IPS DF 19.7 (cell line): ENCODE results near the gene DBP.
"Not testable (repeated sequence)": the region's sequence is repeated elsewhere in the genome, so short reads cannot be mapped to it uniquely, and the experiment has no call there.

Source experiments
- DNase-seq: peaks from one replicate; pipeline ENCODE4 v3.0.0-alpha.2; 2013; ENCODE audit warnings: low read depth, low spot score

DBP gene, protein sequence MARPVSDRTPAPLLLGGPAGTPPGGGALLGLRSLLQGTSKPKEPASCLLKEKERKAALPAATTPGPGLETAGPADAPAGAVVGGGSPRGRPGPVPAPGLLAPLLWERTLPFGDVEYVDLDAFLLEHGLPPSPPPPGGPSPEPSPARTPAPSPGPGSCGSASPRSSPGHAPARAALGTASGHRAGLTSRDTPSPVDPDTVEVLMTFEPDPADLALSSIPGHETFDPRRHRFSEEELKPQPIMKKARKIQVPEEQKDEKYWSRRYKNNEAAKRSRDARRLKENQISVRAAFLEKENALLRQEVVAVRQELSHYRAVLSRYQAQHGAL

DNA sequence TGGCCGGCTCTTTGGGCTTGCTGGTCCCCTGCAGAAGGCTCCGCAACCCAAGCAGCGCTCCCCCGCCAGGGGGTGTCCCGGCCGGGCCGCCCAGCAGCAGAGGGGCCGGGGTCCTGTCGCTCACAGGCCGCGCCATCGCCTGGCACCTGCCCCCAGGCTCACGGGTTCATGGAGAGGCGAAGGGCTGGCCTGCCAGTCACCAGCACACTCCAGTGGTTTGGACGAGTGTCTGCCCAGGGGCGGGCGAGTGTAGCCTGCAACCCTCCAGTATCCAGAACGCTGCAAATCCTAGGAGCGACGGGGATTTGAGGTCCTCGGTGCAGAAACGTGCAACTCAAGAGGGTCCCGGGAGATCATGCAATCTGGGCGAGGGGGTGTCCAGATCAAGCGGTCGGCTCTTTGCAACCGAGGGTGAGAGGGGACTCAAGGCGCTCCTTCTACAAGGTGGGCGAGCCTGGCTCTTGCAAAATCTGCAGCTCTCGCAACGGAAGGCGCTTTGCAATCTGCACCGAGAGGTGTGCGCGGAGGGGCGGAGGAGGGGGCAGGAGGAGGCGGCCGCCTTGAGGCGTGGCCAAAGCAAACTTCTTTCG lies at the start of gene DBP:
TSS of gene DBP (minus strand) at position 521 of the 590 bp plus-strand sequence. CDS start at position 136, 385 bp downstream.
- no peak for DNase-seq

DNA sequence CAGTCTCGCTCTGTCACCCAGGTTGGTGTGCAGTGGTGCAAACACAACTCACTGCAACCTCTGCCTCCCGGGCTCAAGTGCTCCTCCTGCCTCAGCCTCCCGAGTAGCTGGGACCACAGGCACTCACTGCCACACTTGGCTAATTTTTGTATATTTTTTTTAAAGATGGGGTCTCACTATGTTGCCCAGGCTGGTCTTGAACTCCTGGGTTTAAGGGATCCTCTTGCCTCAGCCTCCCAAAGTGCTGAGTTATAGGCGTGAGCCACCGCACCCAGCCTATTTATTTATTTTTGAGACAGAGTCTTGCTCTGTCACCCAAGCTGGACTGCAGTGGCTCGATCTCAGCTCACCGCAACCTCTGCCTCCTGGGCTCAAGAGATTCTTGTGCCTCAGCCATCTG lies 49.5 kb upstream of the DBP start:
- not testable (repeated sequence) for DNase-seq

DNA sequence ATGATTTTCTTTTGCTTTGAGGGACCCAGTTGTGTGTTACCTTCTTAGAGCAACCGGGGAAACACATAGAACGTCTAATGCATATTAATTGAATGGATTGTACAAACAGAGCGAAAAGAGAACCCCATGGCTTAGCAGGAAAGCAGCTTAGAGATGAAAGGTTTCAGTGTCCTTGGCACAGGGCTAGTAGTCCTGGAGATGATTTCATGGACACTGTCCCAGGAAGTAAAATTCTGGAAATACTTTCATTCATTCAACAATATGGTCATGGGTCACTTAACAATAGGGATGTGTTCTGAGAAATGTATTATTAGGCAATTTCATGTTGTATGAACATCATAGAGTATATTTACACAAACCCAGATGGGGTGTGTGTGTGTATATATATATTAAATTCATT lies 48.9 kb upstream of the DBP start:
- no peak for DNase-seq

DNA sequence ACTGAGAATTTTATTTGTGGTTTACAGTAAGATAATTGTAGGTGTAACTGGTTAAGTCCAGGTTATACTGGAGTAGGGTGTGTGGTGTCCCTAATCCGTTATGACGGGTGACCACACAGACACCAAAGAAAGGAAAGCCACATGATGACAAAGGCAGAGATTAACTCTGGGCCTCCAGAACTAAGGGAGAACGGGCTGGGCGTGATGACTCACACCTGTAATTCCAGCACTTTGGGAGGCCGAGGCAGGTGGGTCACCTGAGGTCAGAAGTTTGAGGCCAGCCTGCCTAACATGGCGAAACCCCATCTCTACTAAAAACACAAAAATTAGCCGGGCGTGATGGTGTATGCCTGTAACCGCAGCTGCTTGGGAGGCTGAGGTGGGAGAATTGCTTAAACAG lies 48.4 kb upstream of the DBP start:
- no peak for DNase-seq

DNA sequence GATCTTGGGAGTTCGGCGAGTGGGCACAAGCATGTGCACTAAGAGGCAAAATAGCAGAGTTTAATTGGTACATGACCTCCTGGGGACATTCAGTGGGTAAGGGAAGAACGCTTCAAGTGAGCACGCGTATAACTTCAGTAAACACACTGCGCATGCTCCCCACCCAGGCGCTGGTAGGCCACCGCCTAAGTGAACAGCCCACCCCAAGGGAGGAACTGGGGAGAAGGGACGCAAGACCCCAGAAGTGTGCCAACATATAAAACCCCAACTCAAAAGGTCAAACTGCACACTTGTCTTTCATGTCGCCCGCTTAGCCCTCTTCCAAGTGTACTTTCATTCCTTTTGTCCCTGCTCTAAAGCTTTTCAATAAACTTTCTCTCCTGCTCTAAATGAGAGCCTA lies 46.2 kb upstream of the DBP start:
- DNase-seq = no peak

DNA sequence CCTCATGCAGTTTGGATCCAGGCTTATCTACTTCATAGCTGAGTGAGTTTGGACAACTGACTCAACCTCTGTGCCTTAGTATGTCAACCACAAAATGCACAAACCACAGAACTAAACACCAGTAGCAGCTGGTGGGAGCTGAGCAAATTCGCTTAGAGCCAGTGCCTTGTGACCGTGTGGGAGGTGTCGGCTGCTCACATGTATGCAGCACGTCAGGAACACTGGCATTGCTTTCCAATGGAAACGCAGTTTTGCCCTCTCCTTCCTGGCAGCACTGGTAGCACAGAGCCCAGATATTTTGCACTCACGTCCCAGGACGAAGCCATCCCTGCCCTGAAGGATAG lies 43.9 kb upstream of the DBP start:
- DNase-seq = no peak

DNA sequence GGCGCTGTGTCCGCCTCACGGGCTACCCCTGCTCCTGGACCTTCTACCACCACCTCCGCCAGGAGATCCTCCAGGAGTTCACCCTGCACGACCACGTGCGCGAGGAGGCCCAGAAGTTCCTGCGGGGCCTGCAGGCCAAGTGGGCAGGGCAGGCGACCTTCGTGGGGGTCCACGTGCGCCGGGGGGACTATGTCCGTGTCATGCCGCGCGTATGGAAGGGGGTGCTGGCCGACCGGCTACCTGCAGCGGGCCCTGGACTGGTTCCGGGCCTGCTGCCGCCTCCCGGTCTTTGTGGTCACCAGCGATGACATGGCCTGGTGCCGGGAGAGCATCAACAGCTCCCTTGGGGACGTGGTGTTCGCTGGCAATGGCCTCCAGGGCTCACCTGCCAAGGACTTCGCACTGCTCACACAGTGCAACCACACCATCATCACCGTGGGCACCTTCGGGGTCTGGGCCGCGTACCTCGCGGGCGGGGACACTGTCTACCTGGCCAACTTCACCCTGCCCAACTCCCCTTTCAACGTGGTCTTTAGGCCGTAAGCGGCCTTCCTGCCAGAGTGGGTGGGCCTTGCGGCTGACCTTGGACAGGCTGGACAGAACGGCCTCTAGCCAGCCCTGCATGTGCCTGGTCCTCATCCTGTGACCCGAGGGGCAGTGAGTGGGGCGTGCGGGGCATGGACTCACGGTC lies 43.4 kb upstream of the DBP start:
- no peak for DNase-seq

DNA sequence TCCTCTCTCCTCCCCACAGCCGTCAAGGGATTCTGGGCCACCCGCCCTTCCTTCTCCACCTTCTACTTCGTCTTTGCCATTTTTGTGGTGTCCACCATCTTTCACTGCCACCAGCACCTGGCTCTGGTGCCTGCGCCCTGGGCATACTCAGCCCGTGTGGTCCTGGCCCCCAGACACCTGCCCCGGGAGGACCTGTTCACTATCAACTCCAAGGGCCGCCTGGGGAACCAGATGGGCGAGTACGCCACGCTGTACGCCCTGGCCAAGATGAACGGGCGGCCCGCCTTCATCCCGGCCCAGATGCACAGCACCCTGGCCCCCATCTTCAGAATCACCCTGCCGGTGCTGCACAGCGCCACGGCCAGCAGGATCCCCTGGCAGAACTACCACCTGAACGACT lies 42.8 kb upstream of the DBP start:
- DNase-seq = not testable (repeated sequence)

DNA sequence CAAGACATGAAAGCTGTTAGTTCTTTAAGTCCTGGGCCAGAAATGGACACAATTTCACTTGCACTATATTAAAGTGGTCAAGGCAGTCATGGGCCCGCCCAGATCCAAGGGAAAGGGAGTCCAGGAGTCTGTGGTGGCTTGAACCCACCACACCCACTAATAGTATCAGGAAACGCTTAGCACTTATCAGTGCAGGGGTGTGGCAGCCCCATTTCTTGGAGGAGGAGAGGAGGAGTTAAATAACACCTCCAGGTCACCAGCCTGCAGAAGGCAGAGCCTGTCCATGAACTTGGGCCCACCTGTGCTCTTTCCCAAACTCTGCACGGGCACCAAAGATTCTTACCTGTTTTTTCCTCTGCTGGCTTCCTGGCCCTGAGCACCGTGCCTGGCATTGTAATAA lies 41.0 kb upstream of the DBP start:
- DNase-seq = no peak

DNA sequence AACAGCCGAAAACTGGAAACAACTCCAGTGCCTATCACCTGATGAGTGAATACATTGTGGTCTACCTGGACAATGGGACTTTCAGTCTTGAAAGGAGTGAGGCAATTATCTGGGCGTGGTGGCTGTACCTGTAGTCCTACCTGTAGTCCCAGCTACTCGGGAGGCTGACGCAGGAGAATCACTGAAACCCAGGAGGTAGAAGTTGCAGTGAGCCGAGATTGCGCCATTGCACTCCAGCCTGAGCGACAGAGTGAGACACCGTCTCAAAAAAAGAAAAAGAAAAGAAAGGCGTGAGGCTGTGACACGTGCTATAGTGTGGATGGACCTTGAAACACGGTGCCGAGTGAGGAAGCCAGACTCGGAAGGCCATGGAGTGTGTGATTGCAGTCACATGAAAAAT lies 39.7 kb upstream of the DBP start:
- no peak for DNase-seq

DNA sequence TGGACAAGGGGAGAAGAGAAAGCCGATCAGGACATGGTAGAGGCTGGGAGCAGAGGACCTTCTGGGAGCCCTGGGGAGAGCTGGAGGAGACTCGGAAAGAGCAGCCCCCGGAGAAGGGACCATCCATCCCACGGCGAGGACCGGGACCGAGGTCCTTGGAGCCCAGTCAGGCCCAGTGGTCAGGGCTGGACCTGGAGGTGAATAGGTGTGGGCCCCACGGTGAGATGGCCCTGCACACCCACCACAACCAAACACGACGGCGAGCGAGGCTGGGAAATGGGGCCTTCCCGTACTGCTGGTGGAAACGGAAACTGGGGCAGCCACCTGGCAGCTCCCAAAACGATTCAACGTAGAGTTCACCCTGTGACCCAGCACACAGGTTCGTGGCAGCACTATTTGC lies 39.3 kb upstream of the DBP start:
- no peak for DNase-seq

DNA sequence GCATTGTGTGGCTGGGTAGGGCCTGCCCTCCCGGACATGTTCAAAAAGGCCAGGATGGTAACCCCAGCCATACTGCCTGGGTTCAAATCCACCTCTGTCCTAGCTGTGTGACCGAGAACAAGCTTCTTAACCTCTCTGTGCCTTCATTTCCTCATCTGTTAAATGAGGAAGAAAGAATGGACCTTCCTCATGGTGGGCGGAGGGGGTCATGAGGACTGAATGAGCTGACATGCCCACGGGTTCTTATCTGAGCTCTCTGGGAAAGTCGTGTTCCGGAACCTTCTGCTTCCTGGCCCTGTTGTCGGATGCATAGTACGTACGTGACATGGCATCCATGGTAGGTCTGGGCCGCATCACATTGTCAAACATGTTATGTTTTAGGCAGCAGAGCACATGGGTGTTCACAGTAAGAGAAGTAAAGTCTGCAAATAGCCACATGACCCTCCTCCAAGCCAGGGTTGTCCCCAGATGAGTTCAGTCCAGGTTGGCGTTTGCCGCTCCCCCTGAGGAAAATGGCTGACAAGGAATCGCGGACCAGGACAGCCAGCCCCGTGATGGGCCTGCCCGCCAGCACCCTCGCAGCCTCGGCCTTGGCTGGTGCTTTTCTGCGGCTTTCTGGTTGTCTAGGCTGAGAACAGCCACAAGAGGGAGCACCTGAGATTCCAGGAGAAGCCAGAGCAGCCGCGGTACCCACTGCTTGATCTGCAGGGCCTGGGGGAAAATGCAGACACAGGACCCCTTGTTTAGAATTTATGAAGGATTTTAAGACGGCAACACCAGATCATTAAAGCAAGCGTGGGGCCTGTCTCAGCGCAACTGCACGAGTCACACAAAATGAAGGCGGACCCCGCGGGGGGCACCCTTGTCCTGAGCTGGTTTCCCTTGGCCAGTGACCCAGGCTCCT lies 38.0 kb upstream of the DBP start:
- peak; percentile 76 for DNase-seq

DNA sequence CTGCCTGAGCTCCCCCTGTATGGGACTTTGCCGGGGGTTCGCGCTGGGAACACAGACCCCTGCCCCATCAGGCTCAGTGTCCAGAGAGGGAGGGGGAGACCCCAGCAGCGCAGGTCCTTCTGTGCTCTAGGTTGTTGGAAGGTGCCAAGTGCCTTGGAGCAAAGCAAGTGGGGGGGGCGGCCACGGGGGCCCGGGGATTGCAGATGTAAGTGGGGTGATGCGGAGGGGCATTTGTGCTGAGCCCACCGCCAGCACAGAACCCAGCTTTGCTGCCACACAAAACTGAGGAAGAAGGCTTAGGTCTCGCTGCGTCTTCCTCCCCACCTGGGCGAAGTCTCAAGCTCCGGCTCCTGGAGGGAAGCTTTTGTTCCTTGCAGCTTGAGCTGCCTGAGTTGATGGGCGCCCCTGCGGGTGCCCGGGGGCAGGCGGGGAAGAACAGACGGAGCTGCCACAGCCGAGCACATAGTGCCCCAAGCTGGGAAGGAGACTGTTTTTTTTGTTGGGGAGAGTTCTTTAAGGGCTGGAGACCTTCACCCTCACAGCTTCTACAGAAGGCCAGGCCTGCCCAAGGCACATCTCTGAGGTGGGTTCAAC lies 37.1 kb upstream of the DBP start:
- no peak for DNase-seq

DNA sequence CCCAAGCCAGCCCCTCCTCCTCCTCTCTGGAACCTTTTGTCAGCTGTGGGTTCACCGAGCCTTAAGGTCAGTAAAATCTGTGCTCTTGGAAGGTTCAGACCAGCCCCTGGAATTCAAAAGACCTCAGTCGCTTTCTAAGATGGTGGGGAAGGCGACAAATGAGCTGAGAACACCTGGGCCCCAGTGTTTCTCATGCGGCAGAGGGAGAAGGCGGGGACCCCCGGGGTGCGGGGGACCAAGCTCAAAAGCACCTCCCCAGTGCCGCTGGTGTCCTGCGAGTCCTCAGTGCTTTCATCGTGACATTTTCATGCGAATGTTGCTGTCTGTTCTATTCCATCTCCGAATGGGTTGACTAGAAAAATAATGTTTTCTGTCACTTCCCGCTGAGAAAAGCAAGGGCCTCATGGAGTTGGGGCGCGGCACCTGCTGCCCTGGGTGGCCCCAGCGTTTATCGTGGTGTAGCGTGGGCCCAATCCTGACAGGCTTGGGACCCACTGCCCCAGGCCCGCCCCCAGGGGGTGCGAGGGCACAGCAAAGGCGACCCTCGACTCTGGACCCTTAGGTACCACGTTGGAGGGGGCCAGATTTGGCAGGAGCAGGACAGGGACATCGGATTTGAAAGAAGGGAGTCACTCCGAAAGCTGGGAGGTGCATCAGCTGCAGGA lies 36.4 kb upstream of the DBP start:
- DNase-seq = no peak

DNA sequence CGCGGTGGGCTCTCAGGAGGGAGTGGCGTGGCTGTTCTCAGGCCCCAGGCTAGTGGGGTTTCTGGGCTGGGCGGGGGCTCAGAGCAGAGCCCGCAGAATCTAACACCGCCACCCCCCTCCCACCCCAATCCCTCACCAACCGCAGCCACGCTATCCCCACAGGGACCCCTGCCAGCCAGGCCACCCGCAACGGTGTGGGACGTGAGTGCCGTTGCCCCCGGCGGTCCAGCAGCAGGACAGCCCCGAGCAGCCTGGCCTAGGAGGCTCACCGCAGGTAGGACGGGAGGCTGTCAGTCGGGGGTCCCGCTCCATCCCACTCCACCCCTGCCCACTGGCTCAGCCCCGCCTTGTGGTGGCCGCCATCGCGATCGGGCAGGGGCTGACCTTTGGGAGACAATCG lies 35.8 kb upstream of the DBP start, which contains the start of gene NTN5:
TSS of gene NTN5 (minus strand) at position 24 of the 400 bp plus-strand sequence. CDS start 2,031 bp downstream, outside the sequence.
- DNase-seq = no peak

DNA sequence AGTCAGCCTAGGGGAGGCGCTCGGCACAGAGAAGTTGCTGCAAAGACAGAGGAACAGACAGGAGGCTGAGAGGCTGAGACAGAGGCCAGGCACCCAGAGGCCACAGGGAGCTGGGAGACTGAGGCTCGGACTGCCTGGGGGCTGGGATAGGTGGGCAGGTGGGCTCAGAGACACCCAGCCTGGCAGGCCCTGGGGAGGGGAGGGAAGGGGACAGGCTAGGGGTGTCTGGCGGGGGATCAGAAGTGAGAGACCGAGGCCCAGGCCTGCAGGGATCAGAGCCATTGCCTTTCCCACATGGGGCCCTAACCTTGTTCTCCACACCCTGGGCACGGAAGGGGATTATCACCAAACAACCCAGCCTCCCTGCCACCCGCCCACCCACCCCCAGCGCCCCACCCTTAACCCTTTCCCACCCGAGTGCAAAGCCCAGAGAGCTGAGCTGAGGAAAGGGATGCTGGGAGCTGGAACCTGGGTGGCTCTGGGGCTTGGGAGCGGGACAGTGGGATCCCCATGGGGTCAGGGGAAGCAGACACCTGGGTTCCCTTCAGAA lies 34.3 kb upstream of the DBP start:
- DNase-seq = no peak

DNA sequence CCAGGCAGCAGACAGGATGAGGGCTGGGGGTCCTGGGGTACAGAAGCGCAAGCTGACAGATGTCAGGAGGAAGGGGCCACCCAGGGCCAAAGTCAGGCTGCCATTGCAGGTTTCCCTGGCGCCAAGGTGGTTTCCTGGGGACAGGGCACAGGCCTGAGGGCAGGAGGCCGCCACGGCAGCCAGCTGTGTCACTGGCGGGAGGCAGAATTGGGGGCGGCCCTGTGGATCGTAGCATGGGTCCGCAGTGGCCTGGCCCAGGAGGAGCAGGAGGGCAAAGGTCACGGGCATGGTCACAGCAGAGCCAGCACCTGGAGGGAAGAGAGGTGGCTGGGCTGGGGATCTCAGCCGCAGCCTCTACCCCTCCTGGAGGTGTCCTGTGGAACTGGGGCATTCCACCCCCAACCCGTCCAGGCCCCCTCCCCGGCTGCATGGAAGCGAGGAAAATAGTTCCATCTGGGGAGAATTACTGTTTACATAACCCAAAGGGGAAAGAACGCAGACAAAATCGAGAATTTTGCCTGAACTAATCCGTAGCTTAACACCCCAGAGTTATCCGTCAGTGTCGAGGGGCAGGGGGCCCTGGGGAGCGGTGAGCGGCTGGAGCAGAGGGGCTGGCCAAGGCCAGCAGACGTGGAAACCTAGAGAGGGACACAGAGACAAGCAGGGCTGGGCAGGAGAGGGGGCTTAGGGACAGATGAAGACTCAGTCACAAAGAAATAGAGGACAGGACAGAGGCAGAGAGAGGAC lies 33.7 kb upstream of the DBP start:
- DNase-seq = no peak

DNA sequence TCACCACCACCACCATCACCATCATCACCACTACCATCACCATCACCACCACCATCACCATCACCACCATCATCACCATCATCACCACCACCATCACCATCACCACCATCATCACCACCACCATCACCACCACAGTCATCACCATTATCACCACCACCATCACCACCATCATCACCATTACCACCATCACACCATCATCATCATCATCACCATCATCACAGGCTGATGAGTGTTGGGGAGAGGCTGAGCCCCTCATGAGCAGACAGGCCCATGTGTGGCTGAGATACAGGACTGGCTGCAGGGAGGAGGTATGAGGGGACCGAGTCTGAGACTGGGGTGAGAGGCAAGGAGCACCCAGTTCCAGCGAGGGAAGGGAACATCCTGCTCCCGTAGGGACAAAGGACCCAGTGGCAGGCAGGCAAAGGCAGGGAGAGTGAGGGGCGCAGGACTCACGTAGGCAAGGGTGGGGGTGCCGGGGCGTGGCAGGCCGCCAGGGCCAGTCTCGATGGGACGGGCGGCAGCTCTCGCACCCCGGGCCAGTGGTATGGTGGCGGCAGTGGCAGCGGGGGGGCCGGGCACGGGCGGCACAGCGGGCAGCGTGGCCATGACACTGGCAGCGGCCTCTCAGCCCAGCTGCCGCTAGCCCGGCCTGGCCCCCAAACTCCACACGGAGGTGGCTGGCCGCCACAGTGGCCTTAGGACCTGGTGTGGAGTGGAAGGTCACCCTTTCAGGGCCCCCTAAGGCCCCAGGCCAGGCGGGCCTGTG lies 32.9 kb upstream of the DBP start:
- DNase-seq = no peak

DNA sequence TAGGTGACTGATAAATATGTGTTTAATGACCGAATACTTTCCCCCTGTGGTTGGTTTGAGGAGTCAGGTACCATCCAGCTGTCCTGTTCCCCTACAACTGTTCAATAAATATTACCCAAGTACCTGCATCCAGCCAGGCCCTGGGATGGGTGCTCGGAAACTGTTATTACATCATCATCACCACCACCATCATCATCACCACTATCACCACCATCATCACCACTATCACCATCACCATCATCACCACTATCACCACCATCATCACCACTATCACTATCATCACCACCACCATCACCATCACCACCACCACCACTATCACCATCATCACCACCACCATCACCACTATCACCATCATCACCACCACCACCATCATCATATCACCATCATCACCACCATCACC lies 31.6 kb upstream of the DBP start:
- DNase-seq = no peak
